Measurements from ENCODE around the gene SNCB.

SNCB gene

DNA sequence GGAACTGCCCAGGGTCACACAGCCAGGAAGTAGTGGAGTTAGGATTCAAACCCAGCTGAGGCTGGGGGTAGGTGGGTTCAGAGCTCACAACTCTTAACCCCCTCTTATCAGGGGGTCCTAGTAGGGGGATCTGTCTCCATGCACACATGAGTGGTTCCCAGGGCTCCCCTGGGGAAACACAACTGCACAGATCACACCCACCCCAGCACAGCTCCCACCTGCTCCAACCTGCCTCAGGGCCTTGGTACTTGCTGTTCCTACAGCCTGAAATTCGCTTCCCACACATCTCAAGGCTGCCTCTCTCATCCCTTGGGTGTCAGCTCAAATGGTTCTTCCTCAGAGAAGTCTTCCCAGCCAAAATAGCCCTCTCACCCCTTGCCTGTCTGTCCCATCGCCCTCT, 4.8 kb downstream of the SNCB start:
- Histone ChIP-seq H3K4me3 (ENCODE audit: low read length) (no peak overlapping the region), H3K4me1 (ENCODE audit: control insufficient read depth, insufficient read depth, low read length) (no peaks in the 10 kb centered on the region), H3K27me3 (ENCODE audit: control insufficient read depth, insufficient read depth, low read length) (peaks cover 51% of the 10 kb centered on the region), H3K27ac (ENCODE audit: low read depth, low read length) (no peak overlapping the region), H3K36me3 (ENCODE audit: control insufficient read depth, insufficient read depth, low read length) (no peaks in the 10 kb centered on the region), H3K9ac (ENCODE audit: low read length) (no peak overlapping the region)

DNA sequence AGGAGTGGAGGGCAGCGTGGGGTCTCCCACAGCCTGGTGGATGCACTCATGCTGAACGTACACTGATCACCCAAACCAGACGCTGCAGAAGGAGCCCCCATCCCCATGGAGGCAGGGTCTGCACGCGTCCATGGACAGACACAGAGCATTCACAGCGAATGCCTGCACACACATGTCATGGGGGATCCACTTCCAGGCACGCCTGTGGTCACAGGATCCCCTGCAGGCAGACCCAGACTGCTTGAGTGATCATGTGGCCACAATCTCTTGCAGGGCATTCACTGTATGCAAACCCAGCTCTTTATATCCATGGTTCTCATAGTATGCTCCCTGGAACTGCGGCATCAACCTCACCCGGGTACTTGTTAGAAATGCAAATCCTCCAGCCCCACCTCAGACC, 5.4 kb downstream of the SNCB start:
- Histone ChIP-seq H3K27ac (ENCODE audit: low read depth, low read length) (no peak overlapping the region), H3K27me3 (ENCODE audit: control insufficient read depth, insufficient read depth, low read length) (peaks cover 51% of the 10 kb centered on the region), H3K4me3 (ENCODE audit: low read length) (no peak overlapping the region), H3K36me3 (ENCODE audit: control insufficient read depth, insufficient read depth, low read length) (no peaks in the 10 kb centered on the region), H3K9ac (ENCODE audit: low read length) (no peak overlapping the region), H3K4me1 (ENCODE audit: control insufficient read depth, insufficient read depth, low read length) (no peaks in the 10 kb centered on the region)

DNA sequence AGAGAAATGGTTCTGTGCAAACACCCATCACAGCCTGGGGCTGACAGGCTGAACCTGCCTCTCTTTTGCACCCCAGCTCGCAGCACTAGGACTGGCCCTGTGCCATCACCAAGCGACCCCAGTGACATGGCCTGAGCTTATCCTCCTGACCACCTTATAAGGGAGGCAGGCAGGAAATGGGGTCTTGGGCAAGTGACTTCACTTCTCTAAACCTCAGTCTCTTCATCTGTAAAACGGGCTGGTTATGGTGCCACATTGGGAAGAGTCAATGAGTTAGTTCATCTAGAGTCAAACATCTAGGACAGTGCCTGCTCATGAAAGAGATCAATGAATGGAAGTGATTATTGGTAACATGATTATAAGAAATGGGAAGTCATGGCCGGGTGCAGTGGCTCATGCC, 6.2 kb downstream of the SNCB start:
- H3K4me3 ChIP-seq (ENCODE audit: low read length): no peak overlapping the region
- H3K27me3 ChIP-seq (ENCODE audit: control insufficient read depth, insufficient read depth, low read length): peaks cover 50% of the 10 kb centered on the region
- H3K27ac ChIP-seq (ENCODE audit: low read depth, low read length): no peak overlapping the region
- H3K36me3 ChIP-seq (ENCODE audit: control insufficient read depth, insufficient read depth, low read length): no peaks in the 10 kb centered on the region
- no peaks in the 10 kb centered on the region for H3K4me1 ChIP-seq (ENCODE audit: control insufficient read depth, insufficient read depth, low read length)
- no peak overlapping the region for H3K9ac ChIP-seq (ENCODE audit: low read length)

DNA sequence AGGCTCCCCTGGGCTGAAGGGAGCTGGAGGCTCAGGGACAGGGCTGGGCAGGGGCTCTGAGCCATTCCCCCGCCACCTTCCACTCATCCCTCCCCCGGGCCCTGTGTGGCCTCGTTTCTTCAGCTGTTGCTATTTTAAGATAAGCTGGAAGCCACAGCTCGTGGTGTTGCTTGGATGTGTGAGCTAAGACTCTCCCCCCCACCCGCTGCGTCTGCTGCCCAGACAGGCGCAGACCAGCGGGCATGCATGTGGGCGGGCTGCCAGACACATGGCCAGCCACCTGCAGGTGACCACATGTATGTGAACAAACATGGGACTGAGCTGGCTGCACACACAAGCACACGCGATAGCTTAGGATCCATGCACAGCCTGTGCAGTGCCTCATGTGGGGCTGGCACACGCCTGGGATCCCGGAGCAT, 8.7 kb downstream of the SNCB start:
- Histone ChIP-seq H3K36me3 (ENCODE audit: control insufficient read depth, insufficient read depth, low read length) (no peaks in the 10 kb centered on the region), H3K27ac (ENCODE audit: low read depth, low read length) (no peak overlapping the region), H3K9ac (ENCODE audit: low read length) (no peak overlapping the region), H3K27me3 (ENCODE audit: control insufficient read depth, insufficient read depth, low read length) (peaks cover 44% of the 10 kb centered on the region), H3K4me3 (ENCODE audit: low read length) (no peak overlapping the region), H3K4me1 (ENCODE audit: control insufficient read depth, insufficient read depth, low read length) (no peaks in the 10 kb centered on the region)

DNA sequence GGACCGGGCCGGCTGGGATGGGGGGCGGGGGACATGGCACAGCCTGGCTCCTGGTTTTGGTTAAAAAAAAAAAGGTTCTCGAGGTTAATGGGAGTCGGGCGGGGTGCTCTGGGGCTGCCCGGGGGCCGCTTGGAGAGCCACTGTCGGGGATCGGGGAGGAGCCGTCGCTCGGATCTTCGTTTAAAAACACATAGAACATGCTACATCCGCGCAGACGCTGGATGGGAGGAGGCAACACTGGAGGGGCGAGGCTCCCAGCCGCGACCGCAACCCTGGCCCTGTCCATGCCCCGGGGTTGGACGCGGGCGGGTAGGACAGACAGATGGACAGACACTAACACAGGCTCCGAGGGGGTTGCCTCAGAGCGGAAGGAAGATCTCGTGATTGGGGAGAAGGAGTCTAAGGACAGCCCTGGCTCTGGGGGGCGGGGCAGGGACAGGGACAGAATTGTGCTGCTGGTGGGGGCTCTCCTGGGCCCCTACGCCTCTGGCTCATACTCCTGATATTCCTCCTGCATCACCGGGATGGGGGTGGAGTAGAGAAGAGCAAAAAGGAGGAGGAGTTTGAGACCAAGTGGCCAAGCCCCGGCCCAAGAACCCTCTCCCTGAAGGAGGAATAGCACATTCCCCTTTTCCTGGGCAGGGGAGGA, 9.9 kb downstream of the SNCB start:
- Histone ChIP-seq H3K36me3 (ENCODE audit: control insufficient read depth, insufficient read depth, low read length) (no peaks in the 10 kb centered on the region), H3K9ac (ENCODE audit: low read length) (no peak overlapping the region), H3K4me3 (ENCODE audit: low read length) (peak overlapping the region; percentile 21), H3K27ac (ENCODE audit: low read depth, low read length) (no peak overlapping the region), H3K4me1 (ENCODE audit: control insufficient read depth, insufficient read depth, low read length) (no peaks in the 10 kb centered on the region), H3K27me3 (ENCODE audit: control insufficient read depth, insufficient read depth, low read length) (peaks cover 43% of the 10 kb centered on the region)

DNA sequence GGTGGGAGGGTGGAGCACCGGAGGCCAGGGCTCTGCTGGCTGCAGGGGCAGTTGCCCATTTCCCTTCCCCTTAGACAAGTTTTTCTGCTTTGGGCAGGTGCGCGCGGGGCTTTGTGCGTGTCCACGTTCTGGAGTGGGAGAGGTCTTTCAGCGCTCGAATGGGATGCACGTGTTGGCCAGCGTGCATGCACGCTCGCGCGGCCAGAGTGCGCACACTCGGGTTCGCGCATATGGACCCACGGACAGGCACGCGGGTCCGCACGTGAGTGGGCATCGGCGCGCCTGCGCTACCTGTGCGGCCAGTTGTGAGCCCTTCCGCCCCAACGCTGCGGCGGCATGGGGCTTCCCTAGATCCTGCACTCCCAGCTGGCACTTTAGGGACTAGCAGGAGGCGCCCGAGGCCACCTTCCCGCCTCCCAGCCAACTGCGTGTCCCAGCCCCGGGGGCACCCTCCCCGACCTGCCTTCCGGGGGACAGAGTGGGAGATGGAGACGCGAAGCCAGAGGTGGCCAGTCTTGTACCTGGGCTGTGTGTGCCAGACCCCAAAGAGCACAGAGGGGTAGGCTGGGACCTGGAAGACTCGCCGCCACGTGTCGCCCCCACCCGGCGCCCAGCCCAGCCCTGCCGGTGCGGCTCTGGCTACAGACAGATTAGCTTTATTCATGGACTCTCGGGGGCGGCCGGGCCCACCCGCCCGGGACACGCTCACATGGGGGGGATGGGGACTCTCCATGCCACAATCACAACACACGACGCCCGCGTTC, 10.6 kb downstream of the SNCB start:
- Histone ChIP-seq H3K9ac (ENCODE audit: low read length) (no peak overlapping the region), H3K36me3 (ENCODE audit: control insufficient read depth, insufficient read depth, low read length) (no peaks in the 10 kb centered on the region), H3K4me3 (ENCODE audit: low read length) (peak overlapping the region; percentile 24), H3K27ac (ENCODE audit: low read depth, low read length) (no peak overlapping the region), H3K4me1 (ENCODE audit: control insufficient read depth, insufficient read depth, low read length) (no peaks in the 10 kb centered on the region), H3K27me3 (ENCODE audit: control insufficient read depth, insufficient read depth, low read length) (peaks cover 39% of the 10 kb centered on the region)

DNA sequence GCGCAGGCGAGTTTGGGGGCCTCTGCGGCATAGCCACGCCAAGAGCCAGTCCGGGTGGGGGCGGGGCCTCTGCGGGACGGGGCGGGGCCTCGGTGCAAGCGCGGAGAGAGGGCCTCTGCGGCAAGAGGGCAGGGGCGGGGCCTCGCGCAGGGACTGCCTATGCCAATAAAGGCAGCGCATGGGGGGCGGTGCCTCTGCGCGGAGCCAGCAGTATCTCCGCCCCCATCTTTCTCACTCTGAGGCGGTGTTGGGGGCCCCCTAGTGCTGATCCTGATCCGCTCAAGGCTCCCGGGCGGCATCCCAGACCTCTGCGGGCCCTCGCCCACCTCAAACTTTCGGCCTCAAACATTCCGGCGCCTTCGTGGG, 11.1 kb downstream of the SNCB start:
- Histone ChIP-seq H3K27ac (ENCODE audit: low read depth, low read length) (no peak overlapping the region), H3K4me3 (ENCODE audit: low read length) (no peak overlapping the region), H3K27me3 (ENCODE audit: control insufficient read depth, insufficient read depth, low read length) (peaks cover 39% of the 10 kb centered on the region), H3K36me3 (ENCODE audit: control insufficient read depth, insufficient read depth, low read length) (no peaks in the 10 kb centered on the region), H3K4me1 (ENCODE audit: control insufficient read depth, insufficient read depth, low read length) (no peaks in the 10 kb centered on the region), H3K9ac (ENCODE audit: low read length) (no peak overlapping the region)

DNA sequence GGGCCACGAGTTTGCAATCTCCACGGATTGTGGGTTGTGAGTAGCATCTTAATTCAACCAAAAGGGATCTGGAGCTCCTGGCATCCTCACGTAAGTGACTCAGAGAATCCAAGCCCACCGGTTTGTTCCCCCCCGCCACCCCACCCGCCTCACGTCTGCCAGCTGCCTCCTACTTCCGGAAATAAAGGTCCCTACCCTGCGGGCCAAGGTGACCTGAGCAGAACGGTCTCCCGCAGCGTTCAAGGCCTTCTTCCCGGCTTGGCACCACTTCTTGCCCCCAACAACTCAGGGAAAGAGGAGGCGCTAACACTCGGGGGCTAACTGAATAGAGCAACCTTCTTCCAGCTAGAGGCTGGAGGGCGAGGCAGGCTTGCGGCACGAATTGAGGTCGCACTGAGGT, 11.6 kb downstream of the SNCB start:
- no peak overlapping the region for H3K9ac ChIP-seq (ENCODE audit: low read length)
- no peak overlapping the region for H3K27ac ChIP-seq (ENCODE audit: low read depth, low read length)
- no peak overlapping the region for H3K4me3 ChIP-seq (ENCODE audit: low read length)
- peaks cover 39% of the 10 kb centered on the region for H3K27me3 ChIP-seq (ENCODE audit: control insufficient read depth, insufficient read depth, low read length)
- no peaks in the 10 kb centered on the region for H3K36me3 ChIP-seq (ENCODE audit: control insufficient read depth, insufficient read depth, low read length)
- H3K4me1 ChIP-seq (ENCODE audit: control insufficient read depth, insufficient read depth, low read length): no peaks in the 10 kb centered on the region

DNA sequence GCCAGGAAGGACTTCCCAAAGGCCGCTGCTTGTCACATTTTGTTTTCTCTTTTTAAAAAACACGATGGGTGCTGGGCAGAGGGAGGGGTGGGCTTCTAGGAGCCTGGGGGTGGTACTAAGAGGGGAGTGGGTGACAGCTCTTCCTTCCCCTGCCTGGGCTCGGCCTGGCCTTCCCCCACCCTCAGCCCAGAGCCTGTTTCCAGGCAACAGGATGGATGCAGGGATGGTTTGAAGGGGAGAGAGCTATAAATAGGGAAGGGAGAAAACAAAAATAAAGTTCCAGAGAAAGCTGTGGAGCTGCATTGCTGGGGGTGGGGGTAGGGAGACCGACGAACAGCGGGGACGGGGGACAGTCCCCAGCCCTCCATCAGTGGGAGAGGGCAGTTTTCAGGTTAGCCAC, 13.8 kb downstream of the SNCB start:
- Histone ChIP-seq H3K9ac (ENCODE audit: low read length) (no peak overlapping the region), H3K27me3 (ENCODE audit: control insufficient read depth, insufficient read depth, low read length) (peaks cover 39% of the 10 kb centered on the region), H3K4me1 (ENCODE audit: control insufficient read depth, insufficient read depth, low read length) (no peaks in the 10 kb centered on the region), H3K36me3 (ENCODE audit: control insufficient read depth, insufficient read depth, low read length) (no peaks in the 10 kb centered on the region), H3K4me3 (ENCODE audit: low read length) (no peak overlapping the region), H3K27ac (ENCODE audit: low read depth, low read length) (no peak overlapping the region)

DNA sequence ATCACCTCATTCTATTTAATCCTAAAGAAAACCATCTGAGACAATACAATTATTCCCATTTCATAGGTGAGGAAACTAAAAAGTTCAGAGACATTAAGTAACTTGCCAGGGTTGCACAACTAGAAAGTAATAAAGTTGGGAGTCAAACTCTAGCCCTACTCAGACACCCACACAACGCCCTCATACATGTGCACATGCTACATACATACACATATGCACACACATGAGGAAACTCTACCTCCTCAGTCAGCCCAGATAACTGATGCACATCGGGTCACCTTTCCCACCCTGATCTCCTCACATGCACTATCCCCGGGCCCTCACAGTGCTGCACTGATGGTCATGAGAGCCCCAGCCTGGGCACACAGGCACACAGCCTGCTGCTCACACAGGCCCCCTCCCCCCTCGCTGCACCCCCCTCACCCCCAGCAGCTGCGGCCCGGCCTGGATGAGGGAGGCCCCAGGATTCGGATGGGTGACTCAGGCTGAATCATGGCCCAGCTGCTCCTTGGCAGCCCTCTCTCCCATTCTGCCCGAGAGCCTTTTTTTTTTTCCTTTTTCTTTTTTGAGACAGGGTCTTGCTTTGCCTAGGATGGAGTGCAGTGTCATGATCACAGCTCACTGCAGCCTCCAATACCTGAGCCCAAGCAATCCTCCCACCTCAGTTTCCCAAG, 15.4 kb downstream of the SNCB start:
- Histone ChIP-seq H3K36me3 (ENCODE audit: control insufficient read depth, insufficient read depth, low read length) (no peaks in the 10 kb centered on the region), H3K4me3 (ENCODE audit: low read length) (no peak overlapping the region), H3K27ac (ENCODE audit: low read depth, low read length) (no peak overlapping the region), H3K4me1 (ENCODE audit: control insufficient read depth, insufficient read depth, low read length) (no peaks in the 10 kb centered on the region), H3K27me3 (ENCODE audit: control insufficient read depth, insufficient read depth, low read length) (peaks cover 30% of the 10 kb centered on the region), H3K9ac (ENCODE audit: low read length) (no peak overlapping the region)

DNA sequence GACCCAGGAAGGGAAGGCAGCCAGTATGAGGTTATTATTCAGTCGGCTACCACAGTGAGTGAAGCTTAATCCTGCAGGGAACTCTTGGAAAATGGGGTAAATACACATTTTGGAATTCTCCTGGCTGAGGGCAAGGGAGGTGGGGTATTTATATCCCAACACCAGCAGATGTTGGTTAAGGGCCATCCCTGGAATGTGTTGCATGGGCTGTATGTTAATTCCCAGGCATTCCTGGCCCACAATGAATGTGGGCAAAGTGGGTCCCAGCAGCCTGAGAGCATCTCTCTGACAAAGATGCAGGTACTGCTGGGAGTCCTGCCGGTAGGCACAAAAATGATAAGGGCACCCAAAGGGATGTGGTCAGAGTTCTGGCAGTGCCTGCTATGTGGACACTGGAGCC, 17.5 kb downstream of the SNCB start:
- Histone ChIP-seq H3K9ac (ENCODE audit: low read length) (no peak overlapping the region), H3K36me3 (ENCODE audit: control insufficient read depth, insufficient read depth, low read length) (no peaks in the 10 kb centered on the region), H3K4me3 (ENCODE audit: low read length) (no peak overlapping the region), H3K27ac (ENCODE audit: low read depth, low read length) (no peak overlapping the region), H3K27me3 (ENCODE audit: control insufficient read depth, insufficient read depth, low read length) (peaks cover 22% of the 10 kb centered on the region), H3K4me1 (ENCODE audit: control insufficient read depth, insufficient read depth, low read length) (no peaks in the 10 kb centered on the region)

DNA sequence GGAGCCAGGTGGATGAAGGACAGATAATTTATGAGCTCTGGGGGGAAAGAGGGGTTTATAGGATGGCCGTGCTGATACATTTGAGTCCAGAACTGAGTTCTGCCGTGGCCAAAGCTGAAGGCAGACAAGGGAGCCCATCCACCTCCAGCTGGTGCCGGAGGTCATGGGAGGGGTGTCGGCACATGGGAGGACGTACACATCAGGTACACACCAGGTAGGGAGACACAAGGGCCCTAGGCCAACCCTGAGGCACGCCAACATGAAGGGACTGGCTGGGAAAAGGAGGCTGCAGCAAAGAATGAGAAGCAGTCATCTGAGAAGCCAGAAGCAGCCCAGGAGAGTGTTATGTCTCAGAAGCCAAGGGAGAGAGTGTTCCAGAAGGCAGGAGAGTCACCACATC, 18.3 kb downstream of the SNCB start:
- H3K27me3 ChIP-seq (ENCODE audit: control insufficient read depth, insufficient read depth, low read length): peaks cover 21% of the 10 kb centered on the region
- H3K4me3 ChIP-seq (ENCODE audit: low read length): no peak overlapping the region
- H3K27ac ChIP-seq (ENCODE audit: low read depth, low read length): no peak overlapping the region
- no peaks in the 10 kb centered on the region for H3K36me3 ChIP-seq (ENCODE audit: control insufficient read depth, insufficient read depth, low read length)
- no peak overlapping the region for H3K9ac ChIP-seq (ENCODE audit: low read length)
- H3K4me1 ChIP-seq (ENCODE audit: control insufficient read depth, insufficient read depth, low read length): no peaks in the 10 kb centered on the region
